Spleen (tissue), 7 donors: Measurements from ENCODE around the gene C2orf69.

Source experiments
- POLR2A ChIP-seq, 3 donors: fragments of 450-650 bp; IDR thresholded peaks; one replicate each; pipeline ENCODE4 v1.5.1; 2017; ENCODE audit warnings: antibody characterized with exemption in 3 of 3, mild to moderate bottlenecking in 1 of 3
- POLR2AphosphoS5 ChIP-seq, 3 donors: sonication (generic); formaldehyde crosslinking; IDR thresholded peaks; one replicate each; pipeline ENCODE4 v1.5.1; 2017; ENCODE audit warnings: antibody characterized with exemption in 3 of 3
- TF ChIP-seq, protein P1 (sequence below), 11 experiments: fragments of 200-600 bp in 7 of 11; fragments of 450-650 bp in 4 of 11; sonication (generic) in 4 of 11; IDR thresholded peaks in 8 of 11; conservative IDR thresholded peaks in 3 of 11; 1 replicate in 7 of 11; 2 replicates in 4 of 11; pipeline versions ENCODE4 v1.4.0 to v1.8.0; 2016 to 2021; ENCODE audit warnings: antibody characterized with exemption in 11 of 11, inconsistent platforms in 4 of 11, mild to moderate bottlenecking in 1 of 11
- donor health status: DM: no; HTN: no; CAD: no; lungs with moderate emphysema.
- donor health status: DM: no; HTN: no; CAD: no.
- donor health status: DM: no; HTN: no; CAD: no.

GRCh38 chr2:199916980-199917379, 5.9 kb downstream of the C2orf69 start:
- no peak for TF ChIP-seq POLR2A (IDR thresholded peaks at IDR 0.05)
- TF ChIP-seq, protein P1, sequence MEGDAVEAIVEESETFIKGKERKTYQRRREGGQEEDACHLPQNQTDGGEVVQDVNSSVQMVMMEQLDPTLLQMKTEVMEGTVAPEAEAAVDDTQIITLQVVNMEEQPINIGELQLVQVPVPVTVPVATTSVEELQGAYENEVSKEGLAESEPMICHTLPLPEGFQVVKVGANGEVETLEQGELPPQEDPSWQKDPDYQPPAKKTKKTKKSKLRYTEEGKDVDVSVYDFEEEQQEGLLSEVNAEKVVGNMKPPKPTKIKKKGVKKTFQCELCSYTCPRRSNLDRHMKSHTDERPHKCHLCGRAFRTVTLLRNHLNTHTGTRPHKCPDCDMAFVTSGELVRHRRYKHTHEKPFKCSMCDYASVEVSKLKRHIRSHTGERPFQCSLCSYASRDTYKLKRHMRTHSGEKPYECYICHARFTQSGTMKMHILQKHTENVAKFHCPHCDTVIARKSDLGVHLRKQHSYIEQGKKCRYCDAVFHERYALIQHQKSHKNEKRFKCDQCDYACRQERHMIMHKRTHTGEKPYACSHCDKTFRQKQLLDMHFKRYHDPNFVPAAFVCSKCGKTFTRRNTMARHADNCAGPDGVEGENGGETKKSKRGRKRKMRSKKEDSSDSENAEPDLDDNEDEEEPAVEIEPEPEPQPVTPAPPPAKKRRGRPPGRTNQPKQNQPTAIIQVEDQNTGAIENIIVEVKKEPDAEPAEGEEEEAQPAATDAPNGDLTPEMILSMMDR (IDR thresholded peaks at IDR 0.05 in 8 of 11, conservative IDR thresholded peaks at IDR 0.05 in 3 of 11): no peak
- TF ChIP-seq POLR2AphosphoS5 (IDR thresholded peaks at IDR 0.05): no peak
